Smooth muscle cell (in vitro differentiated cells): ENCODE measurements around the gene PDIA4. TPM values are rescaled to one million over a fixed set of nuclear protein-coding genes. Genes with fewer than 3 reads are reported as not detected.
"Not testable (repeated sequence)": the region's sequence is repeated elsewhere in the genome, so short reads cannot be mapped to it uniquely, and the experiment has no call there.

Experiments
- DNase-seq: peaks from one replicate; lab custom pipeline; 2025; ENCODE audit not compliant: unreplicated experiment; lab: John Stamatoyannopoulos, UW
- H2AFZ ChIP-seq: fragments of 200-600 bp; sonication (generic); 2 replicates; pipeline ENCODE4 v1.6.0; 2016; ENCODE audit warnings: antibody characterized with exemption, low read depth, mild to moderate bottlenecking
- H3F3A ChIP-seq: fragments of 200-600 bp; sonication (generic); 2 replicates; pipeline ENCODE4 v1.6.0; 2017; ENCODE audit warnings: antibody characterized with exemption, low read depth
- H3K27ac ChIP-seq: fragments of 200-600 bp; sonication (generic); 2 replicates; pipeline ENCODE4 v1.5.1; 2016; ENCODE audit warnings: low read depth, mild to moderate bottlenecking
- H3K27me3 ChIP-seq: fragments of 200-600 bp; sonication (generic); 2 replicates; pipeline ENCODE4 v1.6.1; 2016; ENCODE audit warnings: low read depth, mild to moderate bottlenecking
- H3K36me3 ChIP-seq: fragments of 200-600 bp; sonication (generic); 2 replicates; pipeline ENCODE4 v1.5.1; 2016; ENCODE audit warnings: low read depth
- H3K4me1 ChIP-seq: fragments of 200-600 bp; sonication (generic); 2 replicates; pipeline ENCODE4 v1.5.1; 2016; ENCODE audit warnings: low read depth
- H3K4me2 ChIP-seq: fragments of 200-600 bp; sonication (generic); 2 replicates; pipeline ENCODE4 v1.6.0; 2016; ENCODE audit warnings: mild to moderate bottlenecking
- H3K4me3 ChIP-seq: fragments of 200-600 bp; sonication (generic); 2 replicates; pipeline ENCODE4 v1.5.1; 2016; ENCODE audit warnings: mild to moderate bottlenecking
- H3K79me2 ChIP-seq: fragments of 200-600 bp; sonication (generic); 2 replicates; pipeline ENCODE4 v1.6.0; 2016; ENCODE audit warnings: low read depth, mild to moderate bottlenecking
- H3K9ac ChIP-seq: fragments of 200-600 bp; sonication (generic); 2 replicates; pipeline ENCODE4 v1.6.0; 2016; ENCODE audit warnings: low read depth
- H3K9me3 ChIP-seq: fragments of 200-600 bp; sonication (generic); replicated peaks from 2 replicates; pipeline ENCODE4 v1.5.1; 2016; ENCODE audit warnings: low read depth
- H4K20me1 ChIP-seq: fragments of 200-600 bp; sonication (generic); 2 replicates; pipeline ENCODE4 v1.6.0; 2016; ENCODE audit warnings: low read depth
- WGBS: methylation state at CpG from one replicate; pipeline ENCODE4 v1.1.7; 2016; ENCODE audit warnings: low lambda C conversion rate; 5-methylcytosine and 5-hydroxymethylcytosine counted together
- polyA plus RNA-seq: library from polyadenylated mRNA; unstranded; fragments of >200 nt; fragmentation: Nextera tagmentation; extraction: Ambion mirVana; gene quantifications from 2 replicates; pipeline ENCODE4 v1.2.1, GENCODE V29; 2016
- total RNA-seq: library from RNA; depleted of rRNA; stranded (reverse); fragments of >200 nt; gene quantifications from 2 replicates; pipeline ENCODE4 v1.2.3, GENCODE V29; 2014
- TF ChIP-seq, protein P1 (sequence below): fragments of 200-600 bp; sonication (generic); IDR thresholded peaks from 2 replicates; pipeline ENCODE4 v1.5.1; 2017; ENCODE audit warnings: borderline replicate concordance, mild to moderate bottlenecking, antibody characterized with exemption; ENCODE audit not compliant: insufficient read depth, poor library complexity, severe bottlenecking

Gene PDIA4
- total and polyA plus RNA-seq, 2 experiments from 2014 or later: 178 to 316 TPM

DNA sequence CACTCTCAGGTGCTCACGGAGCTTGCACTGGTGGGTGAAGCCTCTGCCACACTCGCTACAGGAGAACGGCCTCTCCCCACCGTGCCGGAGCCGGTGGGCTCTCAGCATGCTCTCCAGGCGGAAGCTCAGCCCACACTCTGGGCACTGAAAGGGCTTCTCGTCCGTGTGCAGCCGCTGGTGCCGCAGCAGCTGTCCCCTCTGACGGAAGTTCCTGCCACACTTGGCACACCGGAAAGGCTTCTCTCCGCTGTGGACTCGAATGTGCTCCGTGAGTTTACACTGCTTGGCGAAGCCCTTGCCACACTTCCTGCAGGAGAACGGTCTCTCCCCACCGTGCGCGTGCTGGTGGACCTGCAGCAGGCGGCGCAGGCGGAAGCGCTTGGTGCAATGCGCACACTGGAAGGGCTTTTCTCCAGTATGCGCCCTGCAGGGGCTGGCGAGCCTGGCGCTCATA, 42.9 kb upstream of the PDIA4 start:
- 98% methylated on average over 29 of the region's 29 CpGs for WGBS
- TF ChIP-seq, protein P1, sequence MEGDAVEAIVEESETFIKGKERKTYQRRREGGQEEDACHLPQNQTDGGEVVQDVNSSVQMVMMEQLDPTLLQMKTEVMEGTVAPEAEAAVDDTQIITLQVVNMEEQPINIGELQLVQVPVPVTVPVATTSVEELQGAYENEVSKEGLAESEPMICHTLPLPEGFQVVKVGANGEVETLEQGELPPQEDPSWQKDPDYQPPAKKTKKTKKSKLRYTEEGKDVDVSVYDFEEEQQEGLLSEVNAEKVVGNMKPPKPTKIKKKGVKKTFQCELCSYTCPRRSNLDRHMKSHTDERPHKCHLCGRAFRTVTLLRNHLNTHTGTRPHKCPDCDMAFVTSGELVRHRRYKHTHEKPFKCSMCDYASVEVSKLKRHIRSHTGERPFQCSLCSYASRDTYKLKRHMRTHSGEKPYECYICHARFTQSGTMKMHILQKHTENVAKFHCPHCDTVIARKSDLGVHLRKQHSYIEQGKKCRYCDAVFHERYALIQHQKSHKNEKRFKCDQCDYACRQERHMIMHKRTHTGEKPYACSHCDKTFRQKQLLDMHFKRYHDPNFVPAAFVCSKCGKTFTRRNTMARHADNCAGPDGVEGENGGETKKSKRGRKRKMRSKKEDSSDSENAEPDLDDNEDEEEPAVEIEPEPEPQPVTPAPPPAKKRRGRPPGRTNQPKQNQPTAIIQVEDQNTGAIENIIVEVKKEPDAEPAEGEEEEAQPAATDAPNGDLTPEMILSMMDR: no peak
- H3K27ac ChIP-seq: no peak overlapping the region

DNA sequence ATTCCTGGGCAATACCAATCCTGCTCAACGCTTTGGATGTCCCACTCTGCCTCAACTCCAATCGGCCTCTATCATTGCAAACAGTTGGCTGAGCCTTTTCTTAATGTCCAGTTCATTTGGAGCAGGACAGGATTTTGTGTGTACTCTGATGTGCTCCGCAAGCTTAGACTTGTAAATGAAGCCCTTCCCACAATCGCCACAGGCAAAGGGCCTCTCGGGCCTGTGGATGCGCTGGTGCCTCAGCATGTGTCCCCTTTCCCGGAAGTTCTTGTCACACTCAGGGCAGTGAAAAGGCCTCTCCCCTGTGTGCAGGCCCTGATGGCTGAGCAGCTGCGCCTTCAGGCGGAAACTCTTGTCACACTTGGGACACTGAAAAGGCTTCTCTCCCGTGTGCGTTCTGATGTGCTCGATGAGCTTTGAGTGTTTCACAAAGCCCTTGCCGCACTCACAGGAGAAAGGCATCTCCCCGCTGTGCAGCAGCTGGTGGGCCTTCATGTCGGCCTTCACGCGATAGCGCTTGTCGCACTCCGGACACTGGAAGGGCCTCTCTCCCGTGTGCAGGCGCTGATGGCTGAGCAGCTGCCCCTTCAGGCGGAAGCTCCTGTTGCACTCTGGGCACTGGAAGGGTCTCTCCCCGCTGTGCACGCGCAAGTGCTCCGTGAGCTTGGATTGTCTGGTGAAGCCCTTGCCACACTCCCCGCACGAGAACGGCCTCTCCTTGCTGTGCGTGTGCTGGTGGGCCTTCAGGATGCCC, 42.2 kb upstream of the PDIA4 start:
- no peak overlapping the region for H3K4me2 ChIP-seq
- DNase-seq: no peak
- no peaks in the 10 kb centered on the region for H3K27me3 ChIP-seq
- no peaks in the 10 kb centered on the region for H3F3A ChIP-seq
- no peaks in the 10 kb centered on the region for H3K9me3 ChIP-seq
- no peaks in the 10 kb centered on the region for H3K4me1 ChIP-seq
- H3K27ac ChIP-seq: no peak overlapping the region
- H3K4me3 ChIP-seq: no peak overlapping the region
- no peaks in the 10 kb centered on the region for H3K79me2 ChIP-seq
- no peak overlapping the region for H2AFZ ChIP-seq
- no peaks in the 10 kb centered on the region for H3K36me3 ChIP-seq
- TF ChIP-seq, protein P1: no peak
- no peaks in the 10 kb centered on the region for H4K20me1 ChIP-seq
- H3K9ac ChIP-seq: no peak overlapping the region
- 97% methylated on average over 31 of the region's 31 CpGs for WGBS

More for the DNA sequence above, 42.9 kb upstream of the PDIA4 start:
- Histone ChIP-seq H3F3A (no peaks in the 10 kb centered on the region), H3K27me3 (no peaks in the 10 kb centered on the region), H3K79me2 (no peaks in the 10 kb centered on the region), H3K4me1 (no peaks in the 10 kb centered on the region), H4K20me1 (no peaks in the 10 kb centered on the region), H2AFZ (no peak overlapping the region), H3K36me3 (no peaks in the 10 kb centered on the region), H3K9me3 (no peaks in the 10 kb centered on the region), H3K4me2 (no peak overlapping the region), H3K4me3 (no peak overlapping the region), H3K9ac (no peak overlapping the region)
- DNase-seq: no peak

DNA sequence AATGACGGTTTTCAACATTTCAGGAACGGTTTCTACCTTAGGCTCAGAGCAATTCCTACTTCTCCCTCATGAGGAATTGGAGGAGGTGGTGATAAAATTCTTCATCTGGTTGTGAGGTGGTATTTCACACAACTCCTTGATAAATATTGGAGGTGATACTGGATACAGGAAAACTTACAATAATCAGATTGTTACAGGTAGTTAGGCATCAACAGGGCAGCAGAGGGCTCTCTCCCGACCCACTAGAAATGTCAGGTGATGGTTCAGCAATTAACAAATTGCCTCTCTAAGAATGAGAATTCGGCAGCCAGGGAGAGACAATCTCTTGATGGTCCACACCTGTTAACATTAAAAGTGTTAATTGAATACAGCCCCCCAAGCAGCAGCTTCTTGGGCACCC, 39.6 kb upstream of the PDIA4 start:
- TF ChIP-seq, protein P1: no peak
- Histone ChIP-seq H3K4me1 (no peaks in the 10 kb centered on the region), H3K9ac (no peak overlapping the region), H3K36me3 (no peaks in the 10 kb centered on the region), H3K27me3 (no peaks in the 10 kb centered on the region), H3K4me2 (no peak overlapping the region), H3K4me3 (no peak overlapping the region), H4K20me1 (no peaks in the 10 kb centered on the region), H2AFZ (no peak overlapping the region), H3K27ac (no peak overlapping the region), H3K9me3 (no peaks in the 10 kb centered on the region), H3K79me2 (no peaks in the 10 kb centered on the region), H3F3A (no peaks in the 10 kb centered on the region)
- WGBS: 91% methylated on average over 4 of the region's 4 CpGs
- no peak for DNase-seq

DNA sequence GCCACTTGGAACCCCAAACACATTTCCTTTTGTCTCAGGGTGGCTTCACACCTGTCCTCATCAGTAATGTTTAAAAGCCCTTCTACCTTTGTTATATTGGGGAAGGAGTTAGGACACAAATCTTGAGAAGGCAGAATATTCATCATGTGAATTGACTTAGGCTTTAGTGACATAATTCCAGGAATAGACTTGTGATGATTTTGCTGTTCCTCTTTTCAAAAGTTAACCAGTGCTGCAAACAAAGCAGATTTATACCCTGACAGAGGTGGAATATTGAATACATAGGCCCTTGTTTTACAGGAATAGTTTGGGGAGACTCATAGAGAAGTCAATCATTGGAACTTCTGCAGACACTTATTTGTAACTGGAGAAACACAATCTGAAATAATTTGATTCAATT, 35.2 kb upstream of the PDIA4 start:
- no peaks in the 10 kb centered on the region for H3K27me3 ChIP-seq
- H3K9ac ChIP-seq: no peak overlapping the region
- H2AFZ ChIP-seq: no peak overlapping the region
- H3K9me3 ChIP-seq: no peaks in the 10 kb centered on the region
- TF ChIP-seq, protein P1: no peak
- no peaks in the 10 kb centered on the region for H4K20me1 ChIP-seq
- no peak overlapping the region for H3K4me3 ChIP-seq
- no peaks in the 10 kb centered on the region for H3F3A ChIP-seq
- no peaks in the 10 kb centered on the region for H3K4me1 ChIP-seq
- H3K36me3 ChIP-seq: no peaks in the 10 kb centered on the region
- no peak overlapping the region for H3K27ac ChIP-seq
- no peak for DNase-seq
- H3K4me2 ChIP-seq: no peak overlapping the region
- H3K79me2 ChIP-seq: no peaks in the 10 kb centered on the region

DNA sequence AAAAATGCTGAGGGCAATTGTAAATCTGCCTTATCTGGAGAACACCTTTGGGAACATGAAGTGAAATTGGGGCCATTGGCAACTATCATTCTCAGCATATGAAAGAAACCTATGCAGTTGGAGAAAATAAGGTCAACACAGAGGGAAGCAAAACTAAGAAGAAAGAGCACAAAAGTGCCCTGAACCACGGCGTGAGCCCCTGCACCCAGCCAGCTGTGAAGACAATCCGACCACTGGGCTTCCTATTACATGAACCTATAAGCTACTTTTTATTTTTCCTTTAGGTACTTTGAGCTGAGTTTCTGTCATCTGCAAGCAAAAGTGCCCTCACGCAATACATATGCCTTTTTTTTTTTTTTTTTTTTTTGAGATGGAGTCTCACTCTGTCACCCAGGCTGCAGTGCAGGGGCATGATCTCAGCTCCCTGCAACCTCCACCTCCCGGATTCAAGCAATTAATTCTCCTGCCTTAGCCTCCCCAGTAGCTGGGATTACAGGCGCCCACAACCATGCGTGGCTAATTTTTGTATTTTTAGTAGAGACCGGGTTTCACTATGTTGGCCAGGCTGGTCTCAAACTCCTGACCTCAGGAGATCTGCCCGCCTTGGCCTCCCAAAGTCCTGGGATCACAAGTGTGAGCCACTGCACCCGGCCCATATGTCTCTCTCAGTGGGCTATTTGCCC, 34.1 kb upstream of the PDIA4 start:
- not testable (repeated sequence) for H3K27ac ChIP-seq, H3K36me3 ChIP-seq, H3K4me2 ChIP-seq, H3F3A ChIP-seq, H3K27me3 ChIP-seq, H3K4me1 ChIP-seq, H4K20me1 ChIP-seq, H3K9me3 ChIP-seq, H3K9ac ChIP-seq, H2AFZ ChIP-seq, DNase-seq, H3K4me3 ChIP-seq, H3K79me2 ChIP-seq
- 89% methylated on average over 10 of the region's 10 CpGs for WGBS
